GM18511 (cell line): ENCODE measurements around the gene PRKCA.
A peak's percentile ranks its signal among the peaks of the same experiment; 100 is the strongest.
"Not testable (repeated sequence)": the region's sequence is repeated elsewhere in the genome, so short reads cannot be mapped to it uniquely, and the experiment has no call there.

Experiments
- ATAC-seq: cut with Tn5 transposase; IDR thresholded peaks from one replicate; pipeline ENCODE4 v1.9.1; 2021; ENCODE audit warnings: mild to moderate bottlenecking, moderate library complexity; ENCODE audit not compliant: unreplicated experiment

The PRKCA gene

DNA sequence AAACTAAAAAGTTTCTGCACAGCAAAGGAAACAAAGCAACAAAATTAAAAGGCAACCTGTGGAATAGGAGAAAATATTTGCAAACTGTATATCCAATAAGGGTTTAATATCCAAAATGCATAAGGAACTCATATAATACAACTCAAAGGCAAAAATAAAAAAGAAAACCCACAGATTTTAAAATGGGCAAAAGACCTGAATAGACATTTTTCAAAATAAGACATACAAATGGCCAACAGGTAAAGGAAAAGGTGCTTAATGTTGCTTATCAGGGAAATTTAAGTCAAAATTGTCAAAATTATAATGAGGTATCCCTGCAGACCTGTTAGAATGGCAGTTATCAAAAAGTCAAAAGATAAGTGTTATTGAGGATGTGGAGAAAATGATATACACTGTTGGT is 399.0 kb downstream of the PRKCA start:
- ATAC-seq, result no peak

DNA sequence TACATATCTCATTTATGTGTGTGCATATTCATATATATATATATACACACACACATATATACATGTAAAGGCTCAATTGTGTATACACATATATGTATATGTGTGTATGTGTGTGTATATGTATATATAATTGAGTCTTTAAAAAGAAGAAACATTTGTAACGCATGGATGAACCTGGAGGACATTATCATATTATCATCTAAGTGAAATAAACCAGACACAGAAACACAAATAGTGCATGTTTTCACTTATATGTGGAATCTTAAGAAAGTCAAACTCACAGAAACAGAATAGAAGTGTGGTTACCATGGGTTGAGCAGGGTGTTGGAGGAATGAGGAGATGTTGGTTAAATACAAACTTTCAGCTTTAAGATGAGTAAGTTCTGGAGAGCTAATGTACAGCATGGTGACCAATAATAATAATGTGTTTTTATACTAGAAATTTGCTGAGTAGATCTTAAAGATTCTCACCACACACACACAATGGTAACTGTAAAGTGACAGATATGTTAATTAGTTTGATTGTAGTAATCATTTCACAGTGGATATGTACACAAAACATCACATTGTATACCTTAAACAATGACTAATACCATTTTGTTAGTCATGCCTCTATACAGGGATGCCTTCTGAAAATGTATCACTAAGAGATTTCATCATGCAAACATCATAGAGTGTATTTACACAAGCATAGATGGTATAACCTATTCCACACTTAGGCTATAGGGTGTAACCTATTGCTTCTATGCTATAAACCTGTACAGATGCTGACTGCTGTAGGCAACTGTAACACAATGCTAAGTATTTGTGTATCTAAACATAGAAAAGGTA is 399.9 kb downstream of the PRKCA start:
- no peak for ATAC-seq

- peak; percentile 24 for ATAC-seq
These were observed 402.6 kb downstream of the PRKCA start for GRCh38 chr17:66704858-66705520.

DNA sequence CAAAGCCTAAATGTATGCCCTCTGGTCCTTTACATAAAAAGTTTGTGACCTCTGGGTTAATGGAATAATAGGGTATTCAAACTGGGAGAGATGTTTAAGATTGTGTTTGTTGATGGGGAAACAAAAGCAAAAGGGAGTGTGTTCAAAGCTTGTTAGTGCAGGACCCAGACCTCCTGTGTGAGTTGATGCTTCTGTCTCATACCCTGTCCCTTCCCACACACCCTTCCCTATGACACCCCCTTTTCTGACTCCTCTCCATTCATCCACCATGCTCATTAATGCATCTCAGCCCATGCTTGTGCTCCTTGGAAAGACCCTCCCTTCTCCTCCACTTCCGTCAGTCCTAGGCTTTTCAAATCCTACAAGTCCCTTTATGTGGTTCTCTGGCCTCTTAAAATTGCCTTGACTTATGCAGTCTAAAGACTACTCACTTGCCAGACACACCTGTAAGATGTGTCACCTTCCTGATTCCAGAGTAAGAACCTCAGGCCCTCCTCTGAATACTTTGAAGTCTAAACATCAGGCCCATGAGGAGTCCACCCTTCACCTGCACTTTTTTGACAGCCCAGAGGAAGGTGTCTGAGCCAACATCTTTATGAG is 404.5 kb downstream of the PRKCA start:
- no peak for ATAC-seq

DNA sequence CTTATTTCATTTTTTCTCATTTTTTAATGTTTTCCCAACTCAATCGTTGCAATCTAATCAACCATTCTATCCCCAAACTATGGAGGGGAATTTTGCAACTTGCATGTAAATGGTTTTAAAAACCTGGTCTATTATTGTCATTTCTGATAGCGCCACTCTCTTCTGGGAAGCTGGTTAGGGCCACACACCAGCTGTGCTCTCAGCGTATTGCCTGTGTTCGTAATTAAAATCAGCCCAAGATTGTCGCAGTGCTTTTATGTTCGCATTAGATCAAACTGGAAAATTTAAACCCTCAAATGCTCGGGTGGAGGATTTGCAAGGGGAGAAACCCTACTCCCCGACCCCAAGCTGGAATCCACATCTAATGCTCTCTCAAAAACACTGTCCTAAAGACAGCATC is 409.0 kb downstream of the PRKCA start:
- no peak for ATAC-seq

GRCh38 chr17:66711881-66712321 is 409.5 kb downstream of the PRKCA start:
- no peak for ATAC-seq

DNA sequence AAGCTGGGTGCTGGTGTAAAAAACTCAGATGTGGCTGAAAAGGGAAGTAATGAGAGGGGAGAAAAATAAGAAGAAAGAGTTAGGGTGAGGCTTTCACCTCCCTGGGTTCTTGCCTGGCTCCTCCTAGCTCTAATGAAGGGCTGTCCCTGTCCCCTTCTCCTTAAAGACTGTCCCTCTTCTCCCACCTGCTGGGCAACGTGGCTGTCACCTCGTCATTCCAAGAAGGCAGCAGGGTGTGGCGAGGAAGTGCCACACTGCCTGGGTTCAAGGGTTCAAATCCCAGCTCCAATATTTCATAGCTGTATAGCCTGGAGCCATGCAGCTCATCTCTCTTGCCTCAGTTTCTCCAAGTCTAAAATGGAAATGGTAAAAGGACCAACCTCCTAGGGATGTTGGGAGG is 410.0 kb downstream of the PRKCA start:
- no peak for ATAC-seq

DNA sequence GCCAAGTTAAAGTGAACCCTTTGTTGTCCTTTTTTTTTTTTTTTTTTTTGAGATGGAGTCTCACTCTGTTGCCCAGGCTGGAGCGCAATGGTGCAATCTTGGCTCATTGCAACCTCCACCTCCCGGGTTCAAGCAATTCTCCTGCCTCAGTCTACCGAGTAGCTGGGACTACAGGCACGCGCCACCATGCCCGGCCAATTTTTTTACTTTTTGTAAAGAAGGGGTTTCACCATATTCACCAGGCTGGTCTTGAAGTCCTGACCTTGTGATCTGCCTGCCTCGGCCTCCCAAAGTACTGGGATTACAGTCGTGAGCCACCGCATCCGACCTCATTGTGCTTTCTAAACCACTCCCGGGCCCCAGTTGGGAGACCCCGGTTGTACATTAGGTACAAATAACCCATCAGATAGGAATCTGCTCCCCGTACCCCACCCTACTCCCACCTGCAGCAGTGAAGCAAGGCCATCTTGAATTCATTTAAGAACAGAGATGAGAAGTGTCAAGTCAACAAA is 410.7 kb downstream of the PRKCA start:
- not testable (repeated sequence) for ATAC-seq

- peak; percentile 81 for ATAC-seq
These were observed 411.2 kb downstream of the PRKCA start for GRCh38 chr17:66713533-66714042.

DNA sequence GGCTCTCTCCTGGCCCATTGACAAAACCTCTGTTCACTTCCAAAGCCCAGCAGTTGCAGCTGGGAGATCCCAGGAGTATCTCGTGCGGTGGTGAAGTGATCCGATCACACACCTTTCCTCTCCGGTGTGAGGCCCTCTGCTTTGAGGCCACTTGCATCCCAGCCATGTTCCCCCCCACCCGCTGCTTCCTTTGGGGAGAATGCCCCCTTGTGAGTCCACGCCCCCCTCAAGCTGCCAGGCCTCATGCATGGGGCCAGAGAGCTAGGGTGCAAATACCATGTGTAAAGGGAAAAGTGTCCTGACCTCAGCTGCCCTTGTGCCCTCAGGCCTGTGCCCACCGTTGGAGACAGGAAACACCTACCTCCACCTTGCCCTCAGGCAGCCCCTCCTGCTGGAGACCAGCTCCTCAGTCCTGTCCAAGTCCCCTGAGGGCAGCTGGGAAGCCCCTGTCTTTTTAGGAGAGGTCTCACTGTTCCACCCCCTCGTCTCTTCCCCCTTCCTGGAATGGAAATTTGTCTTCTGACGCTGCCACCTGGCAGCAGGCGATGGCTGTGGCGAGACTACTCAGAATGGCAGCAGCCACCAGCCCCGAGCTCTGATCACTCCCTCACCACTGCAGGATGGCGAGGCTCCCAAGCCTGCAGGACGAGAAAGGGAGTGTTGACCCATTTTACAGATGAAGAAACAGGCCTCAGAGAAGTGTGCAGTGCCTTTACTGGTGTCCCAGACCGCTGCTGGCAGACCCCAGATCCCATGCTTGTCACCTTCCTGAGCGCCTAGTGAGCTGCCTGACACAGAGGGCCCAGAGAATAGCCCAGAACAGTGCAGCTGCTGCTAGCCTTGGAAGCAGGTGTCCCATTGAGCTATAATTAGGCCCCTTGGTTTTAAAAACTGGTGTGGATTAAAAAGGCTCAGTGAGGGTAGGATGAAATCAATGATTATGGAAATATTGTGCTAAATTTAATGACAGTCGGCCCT is 411.9 kb downstream of the PRKCA start:
- no peak for ATAC-seq

- ATAC-seq, result no peak
These were observed 412.8 kb downstream of the PRKCA start for GRCh38 chr17:66715076-66715675.

DNA sequence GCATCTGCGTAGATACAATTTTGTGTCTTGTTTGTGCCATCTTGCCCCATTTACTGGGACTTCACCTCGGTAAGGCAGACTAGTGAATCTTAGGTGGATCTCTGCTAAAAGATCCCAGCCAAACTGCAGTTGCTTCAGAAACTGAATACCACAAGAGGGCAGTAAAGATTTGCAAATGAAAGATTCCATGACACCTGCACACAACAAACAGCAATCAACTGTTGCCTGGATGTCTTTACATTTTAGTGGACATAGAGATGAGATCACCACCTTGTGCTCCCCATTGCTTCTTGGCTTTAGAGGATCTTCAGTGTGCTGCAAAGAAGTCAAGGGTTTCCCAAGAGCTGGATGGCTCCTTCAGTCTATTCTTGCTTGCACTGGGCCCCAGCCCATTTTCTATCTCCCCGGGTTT is 413.3 kb downstream of the PRKCA start:
- no peak for ATAC-seq

DNA sequence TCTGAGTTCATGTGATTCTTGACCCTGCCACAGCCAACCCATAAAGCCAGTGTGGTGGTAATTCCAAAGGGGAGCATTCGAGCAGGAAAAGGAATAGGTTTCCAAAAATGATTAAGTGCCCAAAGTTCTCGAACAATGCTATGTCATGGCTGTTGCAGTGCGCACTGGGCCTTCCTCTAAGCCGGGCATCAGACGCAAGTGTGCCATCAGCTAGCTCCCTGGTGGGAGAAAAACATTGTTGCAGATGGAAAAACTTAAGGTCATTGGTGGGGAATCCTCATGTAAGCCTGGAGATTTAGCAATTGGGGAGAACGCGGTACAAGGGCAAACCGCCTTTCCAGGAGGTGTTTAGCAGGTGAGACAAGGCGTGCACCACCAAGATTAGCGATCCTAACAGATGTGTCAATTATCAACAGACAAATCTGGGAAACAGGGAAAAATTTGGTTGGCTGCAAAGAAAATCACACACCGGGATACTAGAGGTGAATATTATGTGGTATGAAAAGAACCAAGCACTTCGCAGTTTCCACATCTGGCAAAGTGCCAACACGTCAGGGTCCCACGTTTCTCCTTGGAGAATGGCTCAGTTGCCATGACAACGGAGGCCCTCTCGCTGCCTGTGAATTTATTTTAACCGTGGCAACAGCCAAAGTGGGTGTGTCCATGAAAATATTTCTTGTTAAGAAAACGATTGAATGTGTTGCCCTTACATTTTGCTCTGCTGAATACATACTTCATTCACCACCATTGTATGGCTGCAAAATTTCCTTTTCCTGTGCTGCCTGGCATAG is 414.0 kb downstream of the PRKCA start:
- ATAC-seq, result no peak

GRCh38 chr17:66717641-66718058 is 415.2 kb downstream of the PRKCA start:
- peak; percentile 69 for ATAC-seq

DNA sequence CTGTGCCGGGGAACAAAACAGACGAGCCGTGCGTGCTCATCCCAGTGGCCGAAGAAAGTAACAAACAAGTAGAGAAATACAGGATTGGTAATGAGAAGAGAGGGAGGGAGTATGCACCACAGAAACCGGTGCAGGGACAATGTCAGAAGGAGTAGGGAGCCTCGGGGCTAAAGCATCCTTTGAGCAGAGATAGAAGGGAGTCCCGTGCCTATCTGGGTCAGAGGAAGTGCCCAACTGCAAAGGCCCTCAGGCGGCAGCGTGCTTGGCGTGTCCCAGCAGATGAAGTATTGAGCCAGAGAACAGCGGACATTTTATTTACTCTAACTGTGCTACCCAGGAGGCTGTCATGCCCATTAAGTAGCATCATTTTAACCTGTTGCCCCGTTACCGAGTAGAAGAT is 417.6 kb downstream of the PRKCA start:
- ATAC-seq, result no peak

DNA sequence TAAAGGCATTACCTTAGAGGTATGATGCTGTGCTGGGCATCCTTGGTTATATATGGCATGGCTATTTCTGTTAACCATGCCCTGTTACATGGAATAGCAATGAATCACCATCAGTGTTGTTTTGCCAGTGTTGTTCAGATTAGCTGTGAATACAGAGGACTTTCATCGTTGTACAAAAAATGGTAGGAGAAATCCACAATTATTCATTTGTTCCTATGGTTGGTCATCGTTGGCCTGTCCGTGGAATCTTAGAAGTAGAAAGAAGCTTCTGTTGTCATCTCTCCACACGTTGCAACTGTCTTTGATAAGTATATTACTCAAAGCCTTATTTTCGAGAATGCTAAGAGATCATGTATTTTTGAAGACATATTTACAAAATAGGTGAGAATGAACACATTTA is 418.2 kb downstream of the PRKCA start:
- no peak for ATAC-seq

DNA sequence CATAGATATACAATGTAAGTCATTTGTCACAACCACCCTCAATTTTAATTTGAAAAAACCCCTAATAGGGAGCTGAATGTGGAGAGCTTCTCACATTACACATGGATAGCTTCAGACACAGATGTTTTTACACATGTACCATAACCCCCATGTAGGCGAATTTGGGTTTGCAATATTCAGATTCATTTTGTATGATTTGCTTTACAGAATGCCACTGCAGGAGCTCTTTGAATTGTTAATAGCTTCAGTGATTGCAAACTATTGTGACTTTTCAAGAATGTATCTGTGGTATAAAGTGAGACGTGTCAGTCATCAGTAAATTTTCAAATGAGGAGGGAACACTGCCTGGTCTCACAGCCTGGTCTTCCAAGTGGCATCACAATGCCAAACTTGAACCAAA is 419.9 kb downstream of the PRKCA start:
- ATAC-seq, result no peak

DNA sequence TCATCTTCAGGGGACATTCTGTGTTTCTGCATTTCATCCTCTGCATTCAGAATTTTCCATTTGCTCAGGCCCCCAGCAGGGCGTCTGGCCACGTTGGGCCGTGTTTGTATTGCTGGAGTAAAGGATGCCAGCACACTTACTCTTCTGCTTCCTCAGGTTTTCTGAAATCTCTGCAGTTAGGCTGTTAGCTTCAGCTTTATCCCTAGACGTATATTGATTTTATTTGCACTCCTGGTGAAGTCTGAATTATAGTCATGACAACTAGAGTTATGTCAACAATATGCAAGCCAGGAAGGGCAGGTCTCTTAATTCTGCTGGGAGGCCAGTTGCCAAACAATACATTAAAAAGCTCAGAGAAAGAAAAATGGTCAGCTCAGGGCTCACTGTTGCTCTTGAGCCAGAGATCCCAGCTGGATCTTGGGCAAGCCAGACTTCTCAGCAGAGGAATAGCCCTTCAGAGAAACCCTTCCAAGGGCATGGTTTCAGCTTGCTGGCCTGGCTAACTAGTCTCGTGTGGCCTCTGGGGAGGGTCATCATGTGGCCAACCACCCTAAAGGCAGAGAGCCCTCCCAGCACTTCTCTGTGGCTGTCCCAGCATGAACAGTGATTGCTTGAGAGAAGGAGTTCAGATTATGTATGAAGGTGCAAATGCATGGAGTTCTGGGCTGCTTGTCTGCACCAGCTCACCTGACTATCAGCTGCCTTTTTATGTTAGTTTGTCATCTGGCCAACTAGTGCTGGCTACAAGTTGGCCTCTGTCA is 422.3 kb downstream of the PRKCA start:
- ATAC-seq, result no peak
